Measurements from ENCODE around the gene GSTT2B.
A peak's percentile ranks its signal among the peaks of the same experiment; 100 is the strongest.
"Not testable (repeated sequence)": the region's sequence is repeated elsewhere in the genome, so short reads cannot be mapped to it uniquely, and the experiment has no call there.

Gene GSTT2B, protein sequence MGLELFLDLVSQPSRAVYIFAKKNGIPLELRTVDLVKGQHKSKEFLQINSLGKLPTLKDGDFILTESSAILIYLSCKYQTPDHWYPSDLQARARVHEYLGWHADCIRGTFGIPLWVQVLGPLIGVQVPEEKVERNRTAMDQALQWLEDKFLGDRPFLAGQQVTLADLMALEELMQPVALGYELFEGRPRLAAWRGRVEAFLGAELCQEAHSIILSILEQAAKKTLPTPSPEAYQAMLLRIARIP

DNA sequence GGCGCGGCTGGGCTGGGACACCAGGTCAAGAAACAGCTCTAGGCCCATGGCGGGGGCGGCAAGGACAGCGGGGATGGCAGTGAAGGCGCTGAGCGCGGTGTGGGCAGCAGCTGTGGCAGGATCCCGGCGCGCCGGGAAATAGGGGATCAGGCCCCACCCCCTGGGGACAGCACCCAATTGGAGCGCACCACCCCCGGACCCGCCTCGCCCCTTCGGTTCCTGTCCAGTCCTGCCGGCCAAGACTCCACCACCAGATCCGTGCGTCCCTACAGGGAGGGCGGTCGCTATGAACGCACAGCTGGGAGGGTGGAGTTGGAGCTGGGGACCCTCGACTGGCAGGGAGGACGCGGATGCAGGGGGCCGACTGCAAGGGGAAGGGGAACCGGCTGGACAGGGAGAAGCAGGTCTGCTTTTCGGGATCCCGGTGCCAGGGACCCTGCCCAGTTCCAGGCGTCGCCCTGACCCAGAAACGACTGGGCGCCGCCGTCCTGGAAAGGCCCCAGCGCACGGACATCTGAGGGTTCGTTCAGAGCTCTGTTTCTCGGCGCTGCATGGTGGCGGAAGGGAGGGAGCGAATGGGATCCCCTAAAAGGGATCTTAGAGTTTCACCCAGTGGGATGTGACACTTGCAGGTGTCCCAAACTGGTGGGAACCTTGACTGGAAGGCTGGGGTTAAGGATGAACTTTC lies at the start of gene GSTT2B:
Gene GSTT2B, minus strand, starts transcription at position 112 of the 688 bp plus-strand sequence. Its CDS starts 64 bp downstream, at position 48.
- not testable (repeated sequence) for H3K36me3 ChIP-seq (ENCODE audit: insufficient read depth, low read length); H3K4me1 ChIP-seq (ENCODE audit: control insufficient read depth, insufficient read depth, low read length, unreplicated experiment); H3K27ac ChIP-seq (ENCODE audit: low read depth, low read length); H3K79me2 ChIP-seq (ENCODE audit: control insufficient read depth, insufficient read depth, low read length, unreplicated experiment); H3K27me3 ChIP-seq (ENCODE audit: insufficient read depth, low read length); H2AFZ ChIP-seq (ENCODE audit: low read length, unreplicated experiment)
- H3K4me3 ChIP-seq (ENCODE audit: low read depth, low read length) = peak within 1 kb of the TSS; percentile 59

DNA sequence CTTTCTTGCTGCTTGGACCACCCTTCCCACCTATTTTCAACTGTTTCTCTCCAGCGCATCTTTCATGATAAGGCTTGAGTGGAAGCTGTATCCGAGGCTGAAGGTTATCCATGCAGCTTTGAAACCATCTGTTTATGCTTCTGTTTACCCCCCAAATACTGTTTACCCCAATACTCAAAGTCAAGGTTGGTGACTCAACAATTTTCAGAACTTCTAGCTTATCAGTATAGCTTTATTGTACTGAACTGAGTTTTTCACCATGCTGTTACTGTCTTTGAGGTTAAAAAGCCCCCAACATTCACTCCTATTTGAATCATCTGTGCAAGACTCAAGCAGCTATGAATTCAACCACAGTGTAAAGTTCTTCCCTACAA lies 49.0 kb upstream of the GSTT2B start:
- H3K27ac ChIP-seq (ENCODE audit: low read depth, low read length) = no peak overlapping the region
- peaks cover 29% of the 10 kb centered on the region for H3K79me2 ChIP-seq (ENCODE audit: control insufficient read depth, insufficient read depth, low read length, unreplicated experiment)
- no peak overlapping the region for H3K4me3 ChIP-seq (ENCODE audit: low read depth, low read length)
- H3K27me3 ChIP-seq (ENCODE audit: insufficient read depth, low read length) = no peaks in the 10 kb centered on the region
- no peaks in the 10 kb centered on the region for H3K36me3 ChIP-seq (ENCODE audit: insufficient read depth, low read length)
- H2AFZ ChIP-seq (ENCODE audit: low read length, unreplicated experiment) = no peak overlapping the region
- H3K4me1 ChIP-seq (ENCODE audit: control insufficient read depth, insufficient read depth, low read length, unreplicated experiment) = peaks cover 4% of the 10 kb centered on the region

DNA sequence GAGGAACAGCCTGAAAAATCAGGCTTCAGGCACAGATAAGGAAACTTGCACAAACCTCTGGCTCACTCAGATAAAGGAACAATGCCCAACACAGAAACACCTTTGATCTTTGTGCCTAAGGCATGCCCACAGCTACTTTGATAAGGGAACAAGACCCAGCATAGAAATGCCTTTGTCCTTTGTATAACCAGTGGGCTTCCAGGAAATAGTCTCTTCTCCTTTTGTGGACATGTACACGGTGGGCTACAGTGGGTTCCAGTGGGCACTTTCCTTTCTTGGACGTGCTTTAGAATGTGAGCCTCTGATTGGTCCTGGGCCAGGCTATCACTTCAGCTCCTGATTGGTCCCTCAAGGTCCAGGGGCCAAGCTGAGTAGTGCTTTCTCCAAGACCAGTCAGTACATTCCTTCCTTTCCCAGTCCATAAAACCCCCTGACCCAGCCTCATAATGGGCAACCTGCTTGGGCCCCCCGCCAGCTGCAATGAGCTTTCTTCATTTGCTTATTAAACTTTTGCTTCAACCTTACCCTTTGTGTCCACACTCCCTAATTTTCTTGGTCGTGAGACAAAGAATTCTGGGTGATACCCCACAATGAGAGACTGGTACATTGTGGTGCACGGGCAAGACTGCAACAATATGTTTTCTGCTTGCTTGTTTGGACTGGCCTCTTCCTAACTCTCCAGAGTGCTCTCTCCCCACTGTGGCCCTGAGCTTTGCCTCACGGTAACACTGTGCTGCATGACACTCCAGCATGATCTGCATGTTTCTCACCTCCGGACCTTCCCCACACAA lies 48.4 kb upstream of the GSTT2B start:
- Histone ChIP-seq H3K4me3 (ENCODE audit: low read depth, low read length) (no peak overlapping the region), H3K27me3 (ENCODE audit: insufficient read depth, low read length) (no peaks in the 10 kb centered on the region), H3K79me2 (ENCODE audit: control insufficient read depth, insufficient read depth, low read length, unreplicated experiment) (peaks cover 24% of the 10 kb centered on the region), H3K4me1 (ENCODE audit: control insufficient read depth, insufficient read depth, low read length, unreplicated experiment) (peaks cover 4% of the 10 kb centered on the region), H3K36me3 (ENCODE audit: insufficient read depth, low read length) (no peaks in the 10 kb centered on the region), H3K27ac (ENCODE audit: low read depth, low read length) (no peak overlapping the region), H2AFZ (ENCODE audit: low read length, unreplicated experiment) (no peak overlapping the region)

DNA sequence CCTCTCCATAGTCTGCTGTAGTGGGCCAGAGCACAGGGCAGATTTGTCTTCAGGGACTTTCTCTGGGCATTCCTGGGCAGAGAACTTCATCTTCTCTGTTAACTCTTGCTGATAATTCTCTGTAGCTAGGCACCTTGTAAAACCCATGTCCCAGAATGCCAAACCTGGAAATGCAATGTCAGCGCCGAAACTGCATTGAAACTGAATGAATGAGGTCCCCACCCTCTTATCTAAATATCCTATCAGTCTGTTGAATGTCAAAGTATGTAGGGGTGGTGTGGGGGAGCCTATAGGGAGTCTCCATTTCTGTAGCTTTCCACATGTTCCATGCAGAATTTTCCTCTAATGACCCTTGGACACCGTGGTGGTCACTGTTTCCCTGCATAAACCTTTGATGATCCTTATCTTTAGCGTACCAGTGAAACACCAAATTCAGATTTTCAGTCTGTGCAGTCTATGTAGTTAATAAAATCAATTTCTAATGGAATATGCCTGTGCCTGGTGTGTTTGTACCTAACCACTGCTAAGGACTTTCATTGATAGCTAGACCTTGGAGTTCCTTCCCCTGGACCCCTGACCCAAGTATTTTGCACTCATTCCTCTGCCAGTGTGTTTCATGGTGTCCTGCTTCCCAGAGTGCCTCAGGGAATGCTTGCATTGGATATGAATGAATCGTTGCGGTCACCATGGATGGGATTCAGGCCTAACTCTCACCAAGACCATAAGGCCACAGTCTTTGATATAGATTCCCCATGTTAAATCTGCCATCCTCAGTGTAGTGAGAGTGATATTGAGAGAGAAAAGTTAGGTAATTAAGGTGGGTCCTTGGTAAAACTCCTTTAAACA lies 47.6 kb upstream of the GSTT2B start:
- no peak overlapping the region for H2AFZ ChIP-seq (ENCODE audit: low read length, unreplicated experiment)
- H3K36me3 ChIP-seq (ENCODE audit: insufficient read depth, low read length) = no peaks in the 10 kb centered on the region

DNA sequence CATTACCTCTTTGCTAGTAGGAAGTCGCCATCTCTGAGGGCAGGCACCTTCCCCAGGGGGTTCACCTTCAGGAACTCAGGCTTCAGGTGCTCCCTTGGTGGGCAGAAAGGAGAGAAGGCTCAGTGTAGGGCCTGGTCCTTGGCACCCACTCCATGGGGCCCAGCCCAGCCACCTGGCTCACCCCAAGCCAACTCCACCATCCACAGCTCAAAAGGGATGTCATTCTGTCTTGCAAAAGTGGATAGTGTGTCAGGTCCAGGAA lies 47.0 kb upstream of the GSTT2B start:
- Histone ChIP-seq H3K4me3 (ENCODE audit: low read depth, low read length) (no peak overlapping the region), H3K79me2 (ENCODE audit: control insufficient read depth, insufficient read depth, low read length, unreplicated experiment) (peaks cover 13% of the 10 kb centered on the region), H3K27me3 (ENCODE audit: insufficient read depth, low read length) (no peaks in the 10 kb centered on the region), H3K36me3 (ENCODE audit: insufficient read depth, low read length) (no peaks in the 10 kb centered on the region), H2AFZ (ENCODE audit: low read length, unreplicated experiment) (no peak overlapping the region), H3K27ac (ENCODE audit: low read depth, low read length) (no peak overlapping the region), H3K4me1 (ENCODE audit: control insufficient read depth, insufficient read depth, low read length, unreplicated experiment) (no peaks in the 10 kb centered on the region)

More for the DNA sequence above, 47.6 kb upstream of the GSTT2B start:
- no peak overlapping the region for H3K27ac ChIP-seq (ENCODE audit: low read depth, low read length)
- H3K79me2 ChIP-seq (ENCODE audit: control insufficient read depth, insufficient read depth, low read length, unreplicated experiment) = peaks cover 17% of the 10 kb centered on the region
- peaks cover 4% of the 10 kb centered on the region for H3K4me1 ChIP-seq (ENCODE audit: control insufficient read depth, insufficient read depth, low read length, unreplicated experiment)
- no peak overlapping the region for H3K4me3 ChIP-seq (ENCODE audit: low read depth, low read length)
- no peaks in the 10 kb centered on the region for H3K27me3 ChIP-seq (ENCODE audit: insufficient read depth, low read length)

DNA sequence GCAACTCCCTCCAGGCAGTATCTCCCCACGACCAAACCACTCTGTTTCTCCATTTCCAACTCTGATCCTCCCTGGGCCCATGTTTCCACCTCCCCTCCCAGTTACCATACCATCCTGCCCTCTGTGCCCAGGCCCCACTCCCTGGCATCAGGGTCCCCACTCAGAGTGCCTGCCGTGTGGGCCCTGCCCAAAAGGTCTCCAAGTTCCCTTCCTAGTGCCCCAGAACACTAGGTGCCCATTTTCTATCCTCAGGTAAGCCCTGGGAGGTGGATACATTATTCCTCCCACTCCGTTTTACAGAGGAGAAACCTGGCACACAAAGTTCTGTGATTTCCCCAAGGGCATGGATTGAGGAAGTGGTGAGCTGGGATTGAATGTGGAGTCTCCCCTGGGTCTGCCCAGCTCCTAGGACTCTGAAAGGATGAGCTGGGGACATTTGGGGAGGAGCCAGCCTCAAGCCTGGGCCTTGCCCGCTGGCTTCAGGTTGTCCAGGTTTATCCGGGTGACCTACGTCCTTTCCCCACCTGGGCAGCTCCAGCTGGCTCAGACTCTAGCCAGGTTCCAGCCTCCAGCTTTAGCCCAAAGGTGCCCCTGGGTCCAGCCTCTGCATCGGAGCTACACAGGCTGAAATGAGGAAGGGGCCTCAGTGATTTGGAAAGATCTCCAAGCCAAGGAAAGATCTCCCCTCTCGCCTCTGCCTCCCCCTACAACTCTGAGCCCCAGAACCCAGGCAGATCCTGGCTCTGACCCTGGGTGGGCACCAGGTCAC lies 46.4 kb upstream of the GSTT2B start:
- H3K4me1 ChIP-seq (ENCODE audit: control insufficient read depth, insufficient read depth, low read length, unreplicated experiment) = no peaks in the 10 kb centered on the region
- H3K79me2 ChIP-seq (ENCODE audit: control insufficient read depth, insufficient read depth, low read length, unreplicated experiment) = peaks cover 10% of the 10 kb centered on the region
- H2AFZ ChIP-seq (ENCODE audit: low read length, unreplicated experiment) = no peak overlapping the region
- no peaks in the 10 kb centered on the region for H3K36me3 ChIP-seq (ENCODE audit: insufficient read depth, low read length)
- no peak overlapping the region for H3K27ac ChIP-seq (ENCODE audit: low read depth, low read length)
- no peaks in the 10 kb centered on the region for H3K27me3 ChIP-seq (ENCODE audit: insufficient read depth, low read length)
- H3K4me3 ChIP-seq (ENCODE audit: low read depth, low read length) = no peak overlapping the region

DNA sequence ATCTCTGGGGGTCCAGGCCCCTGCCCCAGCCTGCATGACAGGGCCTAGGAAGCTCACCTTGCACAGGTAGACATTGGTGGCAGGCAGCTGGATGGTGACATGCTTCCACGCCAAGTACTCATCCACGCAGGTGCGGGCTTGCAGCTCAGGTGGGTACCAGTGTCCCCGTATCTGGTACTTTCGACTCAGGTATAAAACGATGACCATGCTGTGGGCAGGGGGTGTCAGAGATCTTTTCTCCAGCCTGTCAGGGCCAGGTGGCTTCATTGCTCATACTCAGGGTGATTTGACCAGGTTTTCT lies 45.9 kb upstream of the GSTT2B start:
- H3K27ac ChIP-seq (ENCODE audit: low read depth, low read length) = no peak overlapping the region
- no peak overlapping the region for H3K4me3 ChIP-seq (ENCODE audit: low read depth, low read length)
- H2AFZ ChIP-seq (ENCODE audit: low read length, unreplicated experiment) = no peak overlapping the region
- H3K79me2 ChIP-seq (ENCODE audit: control insufficient read depth, insufficient read depth, low read length, unreplicated experiment) = peaks cover 5% of the 10 kb centered on the region
- no peaks in the 10 kb centered on the region for H3K27me3 ChIP-seq (ENCODE audit: insufficient read depth, low read length)
- H3K4me1 ChIP-seq (ENCODE audit: control insufficient read depth, insufficient read depth, low read length, unreplicated experiment) = no peaks in the 10 kb centered on the region
- H3K36me3 ChIP-seq (ENCODE audit: insufficient read depth, low read length) = no peaks in the 10 kb centered on the region

DNA sequence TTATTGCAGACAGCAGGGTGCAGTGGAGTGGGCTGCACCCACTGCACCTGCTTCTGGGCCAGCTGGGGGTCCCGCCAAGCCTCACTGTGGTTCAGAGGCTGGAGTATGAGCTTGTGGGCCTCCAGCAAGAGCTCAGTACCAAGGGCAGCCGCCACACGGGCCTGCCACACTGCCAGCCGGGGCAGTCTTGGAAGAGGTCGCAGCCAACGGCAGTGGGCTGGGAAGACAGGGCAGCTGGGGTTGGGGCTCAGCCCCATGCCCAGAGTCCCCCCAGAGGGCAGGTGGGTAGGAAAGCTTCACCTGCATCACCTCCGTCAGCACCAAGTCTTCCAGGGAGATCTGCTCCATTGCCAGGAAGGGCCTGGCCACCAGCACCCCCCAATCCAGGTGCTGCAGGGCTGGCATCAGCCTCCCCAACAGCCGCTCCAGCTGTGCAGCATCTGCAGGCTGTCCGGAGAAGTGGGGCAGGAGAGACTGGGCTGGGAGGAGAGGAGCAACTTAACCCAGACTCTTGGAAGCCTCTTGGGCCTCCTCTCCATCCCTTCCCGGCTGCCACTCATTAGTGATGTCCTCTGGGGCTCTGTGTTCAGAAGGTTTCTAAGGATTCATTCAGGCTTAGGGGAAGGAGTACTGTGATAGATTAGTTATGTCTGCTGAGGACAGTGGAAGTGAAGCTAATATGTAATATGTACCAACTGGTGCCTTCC lies 45.4 kb upstream of the GSTT2B start:
- peaks cover under 1% of the 10 kb centered on the region for H3K79me2 ChIP-seq (ENCODE audit: control insufficient read depth, insufficient read depth, low read length, unreplicated experiment)

DNA sequence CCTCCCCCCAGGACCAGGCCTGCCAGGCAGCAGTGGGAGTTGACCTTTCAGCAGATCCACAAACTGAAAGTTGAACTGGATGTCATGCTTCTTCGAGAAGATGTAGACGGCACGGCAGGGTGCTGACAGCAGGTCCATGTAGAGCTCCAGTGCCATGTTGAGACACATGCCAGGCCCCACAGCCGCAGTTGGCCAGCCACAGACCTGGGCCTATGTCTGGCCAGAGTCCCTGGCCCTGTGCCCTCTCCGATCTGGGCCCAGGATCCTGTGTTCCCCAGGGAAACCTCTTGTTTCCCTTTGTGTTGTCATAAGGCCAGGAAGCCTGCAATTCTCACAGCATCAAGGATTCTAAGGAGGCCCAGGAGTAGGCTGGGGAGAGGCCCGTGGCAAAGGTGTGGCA lies 44.2 kb upstream of the GSTT2B start, which contains the start of gene GSTT4:
Gene GSTT4, minus strand, starts transcription at position 253 of the 400 bp plus-strand sequence. Its CDS starts 97 bp downstream, at position 156.
- no peak within 1 kb of the TSS for H2AFZ ChIP-seq (ENCODE audit: low read length, unreplicated experiment)
- no peak within 1 kb of the TSS for H3K27ac ChIP-seq (ENCODE audit: low read depth, low read length)
- no peaks in the 10 kb centered on the region for H3K4me1 ChIP-seq (ENCODE audit: control insufficient read depth, insufficient read depth, low read length, unreplicated experiment)
- no peaks in the 10 kb centered on the region for H3K36me3 ChIP-seq (ENCODE audit: insufficient read depth, low read length)
- no peaks in the 10 kb centered on the region for H3K79me2 ChIP-seq (ENCODE audit: control insufficient read depth, insufficient read depth, low read length, unreplicated experiment)
- no peaks in the 10 kb centered on the region for H3K27me3 ChIP-seq (ENCODE audit: insufficient read depth, low read length)
- H3K4me3 ChIP-seq (ENCODE audit: low read depth, low read length) = no peak within 1 kb of the TSS

More for the DNA sequence above, 45.4 kb upstream of the GSTT2B start:
- Histone ChIP-seq H3K4me1 (ENCODE audit: control insufficient read depth, insufficient read depth, low read length, unreplicated experiment) (no peaks in the 10 kb centered on the region), H2AFZ (ENCODE audit: low read length, unreplicated experiment) (no peak overlapping the region), H3K36me3 (ENCODE audit: insufficient read depth, low read length) (no peaks in the 10 kb centered on the region), H3K27me3 (ENCODE audit: insufficient read depth, low read length) (no peaks in the 10 kb centered on the region), H3K4me3 (ENCODE audit: low read depth, low read length) (no peak overlapping the region), H3K27ac (ENCODE audit: low read depth, low read length) (no peak overlapping the region)
